ENCODE data around the gene EFNB3. TPM values are rescaled to one million over a fixed set of nuclear protein-coding genes. Genes with fewer than 3 reads are reported as not detected.

Gene EFNB3
- total RNA-seq, 1 donor from 2014 or later, result 5.8 TPM

GRCh38 chr17:7684851-7685532 lies 20.0 kb upstream of the EFNB3 start:
- Mint-ChIP-seq H3K36me3 (peaks cover 5% of the 10 kb centered on the region), H3K27ac (peak overlapping the region; percentile 100), H3K9me3 (no peaks in the 10 kb centered on the region), H3K4me1 (peaks cover 21% of the 10 kb centered on the region), H3K4me3 (peak overlapping the region; percentile 97), H3K27me3 (ENCODE audit: insufficient read depth, low read depth) (no peaks in the 10 kb centered on the region)
- Histone ChIP-seq H3K9me3 (ENCODE audit: low read depth) (no peaks in the 10 kb centered on the region), H3K4me2 (peak overlapping the region; percentile 87), H3K9ac (peak overlapping the region; percentile 98), H3K36me3 (no peaks in the 10 kb centered on the region), H3K27me3 (no peaks in the 10 kb centered on the region), H3K4me3 (peak overlapping the region; percentile 75), H3F3A (ENCODE audit: low read depth) (peaks cover 50% of the 10 kb centered on the region), H3K4me1 (peaks cover 16% of the 10 kb centered on the region), H2AFZ (replicated peaks) (no peak overlapping the region), H3K79me2 (ENCODE audit: low read depth) (peaks cover 88% of the 10 kb centered on the region), H4K20me1 (ENCODE audit: low read depth) (no peaks in the 10 kb centered on the region), H3K27ac (peak overlapping the region; percentile 100)
- DNase-seq (ENCODE audit: low spot score), result no peak
- TF ChIP-seq EZH2 (IDR thresholded peaks at IDR 0.05) (no peak), EZH2phosphoT487 (IDR thresholded peaks at IDR 0.05) (no peak), CTCF (IDR thresholded peaks at IDR 0.05) (no peak)

GRCh38 chr17:7685533-7686221 lies 19.3 kb upstream of the EFNB3 start:
- Mint-ChIP-seq H3K9me3 (no peaks in the 10 kb centered on the region), H3K36me3 (peaks cover 9% of the 10 kb centered on the region)
- H2AFZ ChIP-seq (replicated peaks), result peak overlapping the region; percentile 45

More at GRCh38 chr17:7685533-7686221, 19.3 kb upstream of the EFNB3 start:
- Histone ChIP-seq H3F3A (ENCODE audit: low read depth) (peaks cover 50% of the 10 kb centered on the region), H3K4me1 (peaks cover 16% of the 10 kb centered on the region), H3K9me3 (ENCODE audit: low read depth) (no peaks in the 10 kb centered on the region), H4K20me1 (ENCODE audit: low read depth) (no peaks in the 10 kb centered on the region), H3K4me2 (peak overlapping the region; percentile 87), H3K4me3 (peak overlapping the region; percentile 75), H3K79me2 (ENCODE audit: low read depth) (peaks cover 86% of the 10 kb centered on the region), H3K27ac (peak overlapping the region; percentile 100), H3K9ac (peak overlapping the region; percentile 98), H3K27me3 (no peaks in the 10 kb centered on the region), H3K36me3 (no peaks in the 10 kb centered on the region)
- peak overlapping the region; percentile 100 for H3K27ac Mint-ChIP-seq
- H3K4me1 Mint-ChIP-seq, result peaks cover 25% of the 10 kb centered on the region
- DNase-seq (ENCODE audit: low spot score), result peak; percentile 98
- peak overlapping the region; percentile 97 for H3K4me3 Mint-ChIP-seq
- TF ChIP-seq EZH2phosphoT487 (IDR thresholded peaks at IDR 0.05) (no peak), CTCF (IDR thresholded peaks at IDR 0.05) (no peak), EZH2 (IDR thresholded peaks at IDR 0.05) (no peak)
- no peaks in the 10 kb centered on the region for H3K27me3 Mint-ChIP-seq (ENCODE audit: insufficient read depth, low read depth)

Measured in neural progenitor cell (in vitro differentiated cells).